ENCODE data around the gene NGRN.

The NGRN gene

GRCh38 chr15:90265271-90266060 lies at the start of gene NGRN:
Gene NGRN (plus strand): TSS chr15:90265672. CDS start chr15:90265713, 41 bp downstream.
- peak; percentile 90 for DNase-seq (ENCODE audit: low read depth)

- DNase-seq (ENCODE audit: low read depth): no peak
Measured at GRCh38 chr15:90217671-90218394, 47.6 kb upstream of the NGRN start.

- peak; percentile 44 for DNase-seq (ENCODE audit: low read depth)
Measured at GRCh38 chr15:90219421-90220141, 45.9 kb upstream of the NGRN start.

GRCh38 chr15:90221246-90221900 lies 44.1 kb upstream of the NGRN start:
- DNase-seq (ENCODE audit: low read depth): peak; percentile 77

GRCh38 chr15:90222547-90222946 lies 42.9 kb upstream of the NGRN start:
- DNase-seq (ENCODE audit: low read depth): no peak

GRCh38 chr15:90223441-90224165 lies 41.9 kb upstream of the NGRN start:
- no peak for DNase-seq (ENCODE audit: low read depth)

- no peak for DNase-seq (ENCODE audit: low read depth)
Measured at GRCh38 chr15:90225047-90225446, 40.4 kb upstream of the NGRN start.

- no peak for DNase-seq (ENCODE audit: low read depth)
Measured at GRCh38 chr15:90225504-90226234, 39.8 kb upstream of the NGRN start.

GRCh38 chr15:90227336-90227735 lies 38.1 kb upstream of the NGRN start:
- DNase-seq (ENCODE audit: low read depth): no peak

GRCh38 chr15:90227816-90228772 lies 37.4 kb upstream of the NGRN start:
- no peak for DNase-seq (ENCODE audit: low read depth)

- no peak for DNase-seq (ENCODE audit: low read depth)
Measured at GRCh38 chr15:90228960-90229359, 36.5 kb upstream of the NGRN start.

- DNase-seq (ENCODE audit: low read depth): no peak
Measured at GRCh38 chr15:90230071-90230494, 35.4 kb upstream of the NGRN start.

- no peak for DNase-seq (ENCODE audit: low read depth)
Measured at GRCh38 chr15:90230610-90231009, 34.9 kb upstream of the NGRN start.

- no peak for DNase-seq (ENCODE audit: low read depth)
Measured at GRCh38 chr15:90231028-90232017, 34.1 kb upstream of the NGRN start.

GRCh38 chr15:90232196-90232595 lies 33.3 kb upstream of the NGRN start:
- no peak for DNase-seq (ENCODE audit: low read depth)

GRCh38 chr15:90232941-90233386 lies 32.5 kb upstream of the NGRN start:
- no peak for DNase-seq (ENCODE audit: low read depth)

- peak; percentile 96 for DNase-seq (ENCODE audit: low read depth)
Measured at GRCh38 chr15:90233387-90234095, 31.9 kb upstream of the NGRN start, which contains the start of gene CIB1. Gene CIB1 (minus strand): TSS chr15:90233941. CDS start chr15:90233885, 56 bp downstream.

Data from ELR (cell line).